ENCODE measurements around the gene NR3C2. TPM values are rescaled to one million over a fixed set of nuclear protein-coding genes. Genes with fewer than 3 reads are reported as not detected.

The NR3C2 gene
- polyA plus RNA-seq, 1 experiment, result 0.14 TPM

DNA sequence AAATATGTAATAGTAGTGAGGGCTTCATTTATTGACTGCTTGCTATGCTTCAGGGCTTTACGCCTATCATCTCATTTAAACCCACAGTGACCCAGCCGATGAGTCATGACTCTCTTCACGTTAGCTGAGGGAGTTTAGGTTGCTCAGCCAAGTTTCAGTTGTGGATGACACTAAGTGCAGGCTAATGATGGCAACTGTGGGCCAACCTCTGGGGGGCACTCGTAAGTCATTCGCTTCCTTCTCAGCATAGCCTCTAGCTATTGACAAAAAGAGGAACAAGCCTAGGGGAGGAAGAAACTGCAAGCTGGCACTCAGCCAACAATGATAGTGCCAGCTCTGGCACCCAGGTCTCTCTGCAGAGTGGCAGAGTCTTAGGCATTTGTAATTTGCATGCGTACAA is 385.3 kb downstream of the NR3C2 start:
- POLR2A ChIA-PET, result no interaction called here
- TF ChIP-seq, protein P1, sequence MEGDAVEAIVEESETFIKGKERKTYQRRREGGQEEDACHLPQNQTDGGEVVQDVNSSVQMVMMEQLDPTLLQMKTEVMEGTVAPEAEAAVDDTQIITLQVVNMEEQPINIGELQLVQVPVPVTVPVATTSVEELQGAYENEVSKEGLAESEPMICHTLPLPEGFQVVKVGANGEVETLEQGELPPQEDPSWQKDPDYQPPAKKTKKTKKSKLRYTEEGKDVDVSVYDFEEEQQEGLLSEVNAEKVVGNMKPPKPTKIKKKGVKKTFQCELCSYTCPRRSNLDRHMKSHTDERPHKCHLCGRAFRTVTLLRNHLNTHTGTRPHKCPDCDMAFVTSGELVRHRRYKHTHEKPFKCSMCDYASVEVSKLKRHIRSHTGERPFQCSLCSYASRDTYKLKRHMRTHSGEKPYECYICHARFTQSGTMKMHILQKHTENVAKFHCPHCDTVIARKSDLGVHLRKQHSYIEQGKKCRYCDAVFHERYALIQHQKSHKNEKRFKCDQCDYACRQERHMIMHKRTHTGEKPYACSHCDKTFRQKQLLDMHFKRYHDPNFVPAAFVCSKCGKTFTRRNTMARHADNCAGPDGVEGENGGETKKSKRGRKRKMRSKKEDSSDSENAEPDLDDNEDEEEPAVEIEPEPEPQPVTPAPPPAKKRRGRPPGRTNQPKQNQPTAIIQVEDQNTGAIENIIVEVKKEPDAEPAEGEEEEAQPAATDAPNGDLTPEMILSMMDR (IDR thresholded peaks at IDR 0.05; ENCODE audit: low read depth, low read length), result no peak
- DNase-seq (ENCODE audit: low read depth, low spot score), result no peak

DNA sequence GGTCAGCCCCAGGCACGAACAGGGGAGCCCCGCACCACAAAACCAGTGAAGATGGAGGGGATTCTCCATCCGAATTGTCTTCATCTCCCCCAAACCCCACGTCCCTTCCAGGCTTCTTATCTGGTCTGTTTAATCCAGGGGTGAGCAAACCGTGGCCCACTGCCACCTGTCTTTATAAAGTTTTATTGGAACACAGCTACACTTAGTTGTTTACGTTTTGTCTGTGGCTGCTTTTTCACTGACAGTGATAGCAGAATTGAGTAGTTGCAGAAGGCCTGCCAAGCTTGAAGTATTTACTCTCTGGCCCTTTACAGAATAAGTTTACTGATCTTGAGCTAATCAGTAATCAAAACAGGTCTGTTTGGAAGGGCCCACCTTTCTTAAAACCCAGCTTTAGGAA is 386.4 kb downstream of the NR3C2 start:
- Histone ChIP-seq H3K27ac (ENCODE audit: low read depth, low read length) (no peak overlapping the region), H3K9me3 (ENCODE audit: control insufficient read depth, insufficient read depth, low read length) (no peaks in the 10 kb centered on the region), H3K4me3 (ENCODE audit: low read depth, low read length) (no peak overlapping the region), H3K27me3 (ENCODE audit: control insufficient read depth, insufficient read depth, low read length) (no peaks in the 10 kb centered on the region)
- TF ChIP-seq, protein P1 (IDR thresholded peaks at IDR 0.05; ENCODE audit: low read depth, low read length), result no peak
- POLR2A ChIA-PET, result no interaction called here
- DNase-seq (ENCODE audit: low read depth, low spot score), result no peak
- CTCF ChIA-PET, result interaction anchor here (1.3 to 1.7 kb wide), 2 partner anchors 12 to 21 kb away, joined by 4 to 5 read pairs; no protein-coding TSS in a partner anchor

More for the DNA sequence above, 385.3 kb downstream of the NR3C2 start:
- Histone ChIP-seq H3K27ac (ENCODE audit: low read depth, low read length) (no peak overlapping the region), H3K4me3 (ENCODE audit: low read depth, low read length) (no peak overlapping the region), H3K27me3 (ENCODE audit: control insufficient read depth, insufficient read depth, low read length) (no peaks in the 10 kb centered on the region), H3K9me3 (ENCODE audit: control insufficient read depth, insufficient read depth, low read length) (no peaks in the 10 kb centered on the region)
- CTCF ChIA-PET, result interaction anchor here (1.7 kb wide), 1 partner anchor 22 kb away, joined by 4 read pairs; no protein-coding TSS in a partner anchor

DNA sequence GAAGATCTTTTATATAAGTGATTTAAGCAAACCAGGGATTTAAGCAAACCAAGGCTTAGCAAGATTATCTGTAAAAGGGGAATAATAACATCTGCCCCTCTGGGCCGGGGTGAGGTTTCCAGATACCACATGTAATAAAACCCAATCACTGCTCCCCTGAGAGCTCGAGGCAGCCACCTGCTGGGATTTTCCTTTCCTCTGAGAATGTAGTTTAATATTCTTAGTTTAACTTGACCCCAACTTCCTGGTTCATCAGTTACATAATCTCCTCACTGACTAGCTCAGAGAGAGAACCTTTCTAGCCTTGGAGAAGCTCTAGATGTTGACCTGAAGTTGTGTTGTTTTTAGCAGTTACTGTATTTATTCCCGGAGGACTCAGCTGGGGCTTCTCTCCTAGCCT is 387.9 kb downstream of the NR3C2 start:
- no peak for DNase-seq (ENCODE audit: low read depth, low spot score)
- ChIA-PET POLR2A (no interaction called here), CTCF (no interaction called here)
- TF ChIP-seq, protein P1 (IDR thresholded peaks at IDR 0.05; ENCODE audit: low read depth, low read length), result no peak
- Histone ChIP-seq H3K27me3 (ENCODE audit: control insufficient read depth, insufficient read depth, low read length) (no peaks in the 10 kb centered on the region), H3K27ac (ENCODE audit: low read depth, low read length) (no peak overlapping the region), H3K9me3 (ENCODE audit: control insufficient read depth, insufficient read depth, low read length) (no peaks in the 10 kb centered on the region), H3K4me3 (ENCODE audit: low read depth, low read length) (no peak overlapping the region)

DNA sequence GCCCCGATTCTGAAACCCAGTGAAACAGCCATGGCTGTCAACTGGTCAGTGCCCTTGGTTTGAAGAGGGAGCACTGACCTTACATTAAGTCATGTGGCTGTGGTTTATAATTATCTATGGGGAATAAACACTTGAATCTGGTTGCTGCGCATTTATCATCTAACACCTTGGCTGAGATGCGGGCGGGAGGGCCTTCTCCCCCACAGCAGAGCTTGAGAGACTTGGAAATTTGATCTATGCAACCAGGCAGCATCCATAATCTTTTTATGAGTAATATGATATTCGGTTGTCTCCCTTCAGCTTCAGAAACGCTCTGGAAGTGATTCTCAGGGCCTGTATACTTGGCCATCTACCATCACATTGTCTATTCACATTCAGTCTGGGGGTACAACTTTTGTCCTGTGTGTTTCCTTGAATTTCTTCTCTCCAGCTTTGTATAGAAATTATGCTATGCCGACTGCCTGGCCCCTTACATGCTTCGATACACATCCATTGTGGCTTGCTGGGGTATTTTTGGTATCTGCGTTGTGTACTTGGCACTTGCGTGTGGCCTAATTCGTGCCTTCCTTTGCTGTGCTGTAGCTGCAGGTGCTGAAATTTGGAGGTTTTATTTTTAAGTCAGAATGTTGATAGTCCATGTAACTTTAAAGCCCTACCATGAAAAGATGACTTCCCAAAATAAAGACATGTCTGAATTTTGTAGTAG is 388.8 kb downstream of the NR3C2 start:
- Histone ChIP-seq H3K9me3 (ENCODE audit: control insufficient read depth, insufficient read depth, low read length) (no peaks in the 10 kb centered on the region), H3K27me3 (ENCODE audit: control insufficient read depth, insufficient read depth, low read length) (no peaks in the 10 kb centered on the region), H3K27ac (ENCODE audit: low read depth, low read length) (no peak overlapping the region), H3K4me3 (ENCODE audit: low read depth, low read length) (no peak overlapping the region)
- POLR2A ChIA-PET, result no interaction called here
- CTCF ChIA-PET, result interaction anchor here (1.4 kb wide), 1 partner anchor 37 kb away, joined by 3 read pairs; no protein-coding TSS in a partner anchor
- no peak for DNase-seq (ENCODE audit: low read depth, low spot score)
- TF ChIP-seq, protein P1 (IDR thresholded peaks at IDR 0.05; ENCODE audit: low read depth, low read length), result no peak

DNA sequence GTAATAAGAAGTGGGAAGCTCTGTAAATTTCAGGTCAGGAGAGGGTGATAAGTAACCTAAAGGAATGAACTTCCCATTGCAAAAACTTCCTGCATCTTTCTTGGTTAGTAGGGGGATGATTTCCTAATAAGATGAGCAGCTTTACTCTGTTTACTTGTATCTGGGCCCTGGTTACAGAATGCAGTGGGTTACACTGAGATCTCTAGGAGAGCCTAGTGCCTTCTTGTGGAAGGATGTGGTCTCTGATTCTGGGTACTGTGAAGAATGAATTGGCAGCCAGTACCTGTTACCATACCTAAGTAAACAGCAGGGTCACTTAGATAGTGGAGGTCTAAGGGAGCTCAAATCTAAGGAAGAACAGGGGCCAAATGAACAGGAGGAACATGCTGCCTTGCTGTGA is 389.8 kb downstream of the NR3C2 start:
- H3K27me3 ChIP-seq (ENCODE audit: control insufficient read depth, insufficient read depth, low read length), result no peaks in the 10 kb centered on the region
- CTCF ChIA-PET, result interaction anchor here (0.6 to 1.4 kb wide), 2 partner anchors 36 to 363 kb away, joined by 3 to 10 read pairs; no protein-coding TSS in a partner anchor
- no peak overlapping the region for H3K4me3 ChIP-seq (ENCODE audit: low read depth, low read length)
- no peak overlapping the region for H3K27ac ChIP-seq (ENCODE audit: low read depth, low read length)
- TF ChIP-seq, protein P1 (IDR thresholded peaks at IDR 0.05; ENCODE audit: low read depth, low read length), result peak; percentile 5; the same call in 1 of the 2 replicates
- POLR2A ChIA-PET, result interaction anchor here (0.6 kb wide), 1 partner anchor 157 kb away, joined by 4 read pairs; no protein-coding TSS in a partner anchor
- no peaks in the 10 kb centered on the region for H3K9me3 ChIP-seq (ENCODE audit: control insufficient read depth, insufficient read depth, low read length)
- no peak for DNase-seq (ENCODE audit: low read depth, low spot score)

Measured in AG04450 (cell line).